ENCODE data around the gene NOTCH1.

DNA sequence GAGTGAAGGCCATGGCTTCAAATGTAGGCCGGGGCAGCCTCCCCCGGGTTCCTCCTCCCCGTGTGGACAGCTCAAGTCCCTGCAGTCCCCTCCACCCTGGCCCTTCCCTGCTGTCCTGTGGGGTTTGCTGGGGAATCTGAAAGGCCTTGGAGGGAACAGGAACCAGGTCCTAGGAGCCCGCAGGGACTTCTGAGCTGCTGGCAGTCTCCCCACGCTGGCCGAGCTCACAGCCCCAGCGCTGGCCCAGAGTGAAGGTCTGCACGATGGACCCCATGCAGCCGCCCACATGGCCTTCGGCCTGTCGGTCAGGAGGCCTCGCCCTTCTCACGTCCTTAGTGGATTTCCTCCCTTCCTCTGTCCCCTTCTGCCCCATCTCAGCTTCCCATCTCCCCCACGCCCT, 25.7 kb upstream of the NOTCH1 start:
- TF ChIP-seq ESRRA (IDR thresholded peaks at IDR 0.05; ENCODE audit: borderline replicate concordance, low read length) (no peak), JUN (IDR thresholded peaks at IDR 0.05) (no peak), RCOR1 (IDR thresholded peaks at IDR 0.05; ENCODE audit: low read depth, low read length) (no peak), CTCF (IDR thresholded peaks at IDR 0.05) (no peak), REST (IDR thresholded peaks at IDR 0.05) (no peak), EP300 (IDR thresholded peaks at IDR 0.05) (no peak), NPAS2 (CRISPR knock-in tag; IDR thresholded peaks at IDR 0.05; ENCODE audit: borderline replicate concordance) (no peak), POLR2AphosphoS2 (conservative IDR thresholded peaks at IDR 0.05; ENCODE audit: low read length) (no peak), ZFP36 (IDR thresholded peaks at IDR 0.05; ENCODE audit: borderline replicate concordance, partially characterized antibody) (no peak), CHD2 (IDR thresholded peaks at IDR 0.05; ENCODE audit: low read length, partially characterized antibody) (no peak), POLR2A (IDR thresholded peaks at IDR 0.05; ENCODE audit: low read length) (no peak), RFX5 (IDR thresholded peaks at IDR 0.05) (no peak), SMC3 (IDR thresholded peaks at IDR 0.05) (no peak)
